Measurements from ENCODE around the gene C6orf141.

C6orf141 gene

GRCh38 chr6:49553384-49553783, 2.9 kb downstream of the C6orf141 start:
- Histone ChIP-seq H3K27me3 (replicated peaks; ENCODE audit: control insufficient read depth, insufficient read depth, low read length) (no peaks in the 10 kb centered on the region), H3K36me3 (ENCODE audit: control insufficient read depth, insufficient read depth, low read length) (no peaks in the 10 kb centered on the region), H3K4me3 (replicated peaks; ENCODE audit: low read depth, low read length) (no peak overlapping the region)
- no peak for TF ChIP-seq CTCF (IDR thresholded peaks at IDR 0.05; ENCODE audit: insufficient read depth, low read length, poor library complexity, severe bottlenecking)
- no peak for DNase-seq (ENCODE audit: extremely low read depth, insufficient read length)

DNA sequence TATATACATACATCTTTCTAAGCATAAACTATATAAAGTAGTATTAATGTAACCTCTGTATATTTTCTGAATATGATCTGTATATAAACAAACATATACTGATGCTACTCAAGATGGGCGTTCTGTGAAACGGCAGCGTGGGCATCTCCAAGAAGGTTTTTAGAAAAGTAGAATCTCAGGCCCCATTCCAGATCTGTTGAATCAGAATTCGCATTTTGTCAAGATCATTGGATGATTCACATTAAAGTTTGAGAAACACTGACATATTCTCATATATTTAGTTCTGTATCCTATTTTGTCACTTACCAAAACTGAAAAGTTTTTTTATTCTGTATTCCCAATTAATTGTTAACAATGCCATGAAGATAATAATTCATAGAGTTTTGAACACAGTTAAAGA, 5.5 kb downstream of the C6orf141 start:
- DNase-seq (ENCODE audit: extremely low read depth, insufficient read length) = no peak
- no peak for TF ChIP-seq CTCF (IDR thresholded peaks at IDR 0.05; ENCODE audit: insufficient read depth, low read length, poor library complexity, severe bottlenecking)
- Histone ChIP-seq H3K36me3 (ENCODE audit: control insufficient read depth, insufficient read depth, low read length) (no peaks in the 10 kb centered on the region), H3K4me3 (replicated peaks; ENCODE audit: low read depth, low read length) (no peak overlapping the region), H3K27me3 (replicated peaks; ENCODE audit: control insufficient read depth, insufficient read depth, low read length) (no peaks in the 10 kb centered on the region)

GRCh38 chr6:49556429-49556837, 6.0 kb downstream of the C6orf141 start:
- no peak for TF ChIP-seq CTCF (IDR thresholded peaks at IDR 0.05; ENCODE audit: insufficient read depth, low read length, poor library complexity, severe bottlenecking)
- Histone ChIP-seq H3K4me3 (replicated peaks; ENCODE audit: low read depth, low read length) (no peak overlapping the region), H3K27me3 (replicated peaks; ENCODE audit: control insufficient read depth, insufficient read depth, low read length) (no peaks in the 10 kb centered on the region), H3K36me3 (ENCODE audit: control insufficient read depth, insufficient read depth, low read length) (no peaks in the 10 kb centered on the region)
- no peak for DNase-seq (ENCODE audit: extremely low read depth, insufficient read length)

- no peak for TF ChIP-seq CTCF (IDR thresholded peaks at IDR 0.05; ENCODE audit: insufficient read depth, low read length, poor library complexity, severe bottlenecking)
- H3K4me3 ChIP-seq (replicated peaks; ENCODE audit: low read depth, low read length) = no peak overlapping the region
- H3K27me3 ChIP-seq (replicated peaks; ENCODE audit: control insufficient read depth, insufficient read depth, low read length) = no peaks in the 10 kb centered on the region
- no peak for DNase-seq (ENCODE audit: extremely low read depth, insufficient read length)
- no peaks in the 10 kb centered on the region for H3K36me3 ChIP-seq (ENCODE audit: control insufficient read depth, insufficient read depth, low read length)
Observed at GRCh38 chr6:49557177-49557576, 6.7 kb downstream of the C6orf141 start.

GRCh38 chr6:49558238-49558637, 7.8 kb downstream of the C6orf141 start:
- Histone ChIP-seq H3K27me3 (replicated peaks; ENCODE audit: control insufficient read depth, insufficient read depth, low read length) (no peaks in the 10 kb centered on the region), H3K4me3 (replicated peaks; ENCODE audit: low read depth, low read length) (no peak overlapping the region), H3K36me3 (ENCODE audit: control insufficient read depth, insufficient read depth, low read length) (no peaks in the 10 kb centered on the region)
- DNase-seq (ENCODE audit: extremely low read depth, insufficient read length) = no peak
- TF ChIP-seq CTCF (IDR thresholded peaks at IDR 0.05; ENCODE audit: insufficient read depth, low read length, poor library complexity, severe bottlenecking) = no peak
